Ishikawa (cell line): ENCODE results near the gene EXD2.

ENCODE experiments used
- CEBPB ChIP-seq: IDR thresholded peaks from 2 replicates; pipeline ENCODE4 v1.6.1; 2012
- CREB1 ChIP-seq: IDR thresholded peaks from 2 replicates; pipeline ENCODE4 v1.6.1; 2012; ENCODE audit warnings: low read depth
- EGR1 ChIP-seq: IDR thresholded peaks from 2 replicates; pipeline ENCODE4 v1.6.1; 2012
- EP300 ChIP-seq: IDR thresholded peaks from 2 replicates; pipeline ENCODE4 v1.6.1; 2012; ENCODE audit warnings: borderline replicate concordance
- FOXM1 ChIP-seq: IDR thresholded peaks from 2 replicates; pipeline ENCODE4 v1.6.1; 2012; ENCODE audit warnings: low read depth, borderline replicate concordance
- NFIC ChIP-seq: IDR thresholded peaks from 2 replicates; pipeline ENCODE4 v1.6.1; 2012
- RAD21 ChIP-seq: IDR thresholded peaks from 2 replicates; pipeline ENCODE4 v1.6.1; 2012; ENCODE audit warnings: low read depth
- TAF1 ChIP-seq: IDR thresholded peaks from 2 replicates; pipeline ENCODE4 v1.6.1; 2012; ENCODE audit warnings: low read depth, mild to moderate bottlenecking
- TEAD4 ChIP-seq: IDR thresholded peaks from 2 replicates; pipeline ENCODE4 v1.6.1; 2012
- YY1 ChIP-seq: IDR thresholded peaks from 2 replicates; pipeline ENCODE4 v1.6.1; 2012; ENCODE audit warnings: low read depth
- TF ChIP-seq, protein P1 (sequence below): IDR thresholded peaks from 2 replicates; pipeline ENCODE4 v1.6.1; 2012
- TF ChIP-seq, protein P2 (sequence below): IDR thresholded peaks from 2 replicates; pipeline ENCODE4 v1.6.1; 2012; ENCODE audit warnings: low read depth, mild to moderate bottlenecking
- TF ChIP-seq, protein P3 (sequence below): IDR thresholded peaks from 2 replicates; pipeline ENCODE4 v1.6.1; 2012

DNA sequence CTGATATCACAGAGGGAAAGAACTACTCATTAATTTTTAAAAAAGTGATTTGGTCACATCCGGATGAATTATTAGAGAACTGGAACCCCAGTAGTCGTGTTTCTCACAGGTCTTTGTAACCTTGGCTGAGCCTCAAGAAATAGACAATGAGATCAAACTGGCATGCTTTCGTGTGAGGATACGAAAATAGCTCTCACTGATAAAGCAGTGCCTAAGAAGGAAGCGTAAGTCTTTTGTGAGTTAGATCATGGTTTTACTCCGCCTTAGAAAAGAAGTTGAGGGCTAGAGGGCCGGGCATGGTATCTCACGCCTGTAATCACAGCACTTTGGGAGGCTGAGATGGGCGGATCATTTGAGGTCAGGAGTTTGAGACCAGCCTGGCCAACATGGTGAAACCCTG, 34.9 kb downstream of the EXD2 start:
- TF ChIP-seq EP300 (no peak), RAD21 (no peak), TAF1 (no peak), TEAD4 (no peak), CREB1 (no peak), CEBPB (no peak), YY1 (no peak), FOXM1 (no peak), EGR1 (no peak), NFIC (no peak)
- TF ChIP-seq, protein P1, sequence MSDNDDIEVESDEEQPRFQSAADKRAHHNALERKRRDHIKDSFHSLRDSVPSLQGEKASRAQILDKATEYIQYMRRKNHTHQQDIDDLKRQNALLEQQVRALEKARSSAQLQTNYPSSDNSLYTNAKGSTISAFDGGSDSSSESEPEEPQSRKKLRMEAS = no peak
- TF ChIP-seq, protein P2, sequence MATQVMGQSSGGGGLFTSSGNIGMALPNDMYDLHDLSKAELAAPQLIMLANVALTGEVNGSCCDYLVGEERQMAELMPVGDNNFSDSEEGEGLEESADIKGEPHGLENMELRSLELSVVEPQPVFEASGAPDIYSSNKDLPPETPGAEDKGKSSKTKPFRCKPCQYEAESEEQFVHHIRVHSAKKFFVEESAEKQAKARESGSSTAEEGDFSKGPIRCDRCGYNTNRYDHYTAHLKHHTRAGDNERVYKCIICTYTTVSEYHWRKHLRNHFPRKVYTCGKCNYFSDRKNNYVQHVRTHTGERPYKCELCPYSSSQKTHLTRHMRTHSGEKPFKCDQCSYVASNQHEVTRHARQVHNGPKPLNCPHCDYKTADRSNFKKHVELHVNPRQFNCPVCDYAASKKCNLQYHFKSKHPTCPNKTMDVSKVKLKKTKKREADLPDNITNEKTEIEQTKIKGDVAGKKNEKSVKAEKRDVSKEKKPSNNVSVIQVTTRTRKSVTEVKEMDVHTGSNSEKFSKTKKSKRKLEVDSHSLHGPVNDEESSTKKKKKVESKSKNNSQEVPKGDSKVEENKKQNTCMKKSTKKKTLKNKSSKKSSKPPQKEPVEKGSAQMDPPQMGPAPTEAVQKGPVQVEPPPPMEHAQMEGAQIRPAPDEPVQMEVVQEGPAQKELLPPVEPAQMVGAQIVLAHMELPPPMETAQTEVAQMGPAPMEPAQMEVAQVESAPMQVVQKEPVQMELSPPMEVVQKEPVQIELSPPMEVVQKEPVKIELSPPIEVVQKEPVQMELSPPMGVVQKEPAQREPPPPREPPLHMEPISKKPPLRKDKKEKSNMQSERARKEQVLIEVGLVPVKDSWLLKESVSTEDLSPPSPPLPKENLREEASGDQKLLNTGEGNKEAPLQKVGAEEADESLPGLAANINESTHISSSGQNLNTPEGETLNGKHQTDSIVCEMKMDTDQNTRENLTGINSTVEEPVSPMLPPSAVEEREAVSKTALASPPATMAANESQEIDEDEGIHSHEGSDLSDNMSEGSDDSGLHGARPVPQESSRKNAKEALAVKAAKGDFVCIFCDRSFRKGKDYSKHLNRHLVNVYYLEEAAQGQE = no peak
- TF ChIP-seq, protein P3, sequence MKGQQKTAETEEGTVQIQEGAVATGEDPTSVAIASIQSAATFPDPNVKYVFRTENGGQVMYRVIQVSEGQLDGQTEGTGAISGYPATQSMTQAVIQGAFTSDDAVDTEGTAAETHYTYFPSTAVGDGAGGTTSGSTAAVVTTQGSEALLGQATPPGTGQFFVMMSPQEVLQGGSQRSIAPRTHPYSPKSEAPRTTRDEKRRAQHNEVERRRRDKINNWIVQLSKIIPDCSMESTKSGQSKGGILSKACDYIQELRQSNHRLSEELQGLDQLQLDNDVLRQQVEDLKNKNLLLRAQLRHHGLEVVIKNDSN = no peak
